ENCODE measurements around the gene MAGEA1. TPM values are rescaled to one million over a fixed set of nuclear protein-coding genes. Genes with fewer than 3 reads are reported as not detected.
"Not testable (repeated sequence)": the region's sequence is repeated elsewhere in the genome, so short reads cannot be mapped to it uniquely, and the experiment has no call there.

The MAGEA1 gene, protein sequence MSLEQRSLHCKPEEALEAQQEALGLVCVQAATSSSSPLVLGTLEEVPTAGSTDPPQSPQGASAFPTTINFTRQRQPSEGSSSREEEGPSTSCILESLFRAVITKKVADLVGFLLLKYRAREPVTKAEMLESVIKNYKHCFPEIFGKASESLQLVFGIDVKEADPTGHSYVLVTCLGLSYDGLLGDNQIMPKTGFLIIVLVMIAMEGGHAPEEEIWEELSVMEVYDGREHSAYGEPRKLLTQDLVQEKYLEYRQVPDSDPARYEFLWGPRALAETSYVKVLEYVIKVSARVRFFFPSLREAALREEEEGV
- not detected for polyA plus RNA-seq

DNA sequence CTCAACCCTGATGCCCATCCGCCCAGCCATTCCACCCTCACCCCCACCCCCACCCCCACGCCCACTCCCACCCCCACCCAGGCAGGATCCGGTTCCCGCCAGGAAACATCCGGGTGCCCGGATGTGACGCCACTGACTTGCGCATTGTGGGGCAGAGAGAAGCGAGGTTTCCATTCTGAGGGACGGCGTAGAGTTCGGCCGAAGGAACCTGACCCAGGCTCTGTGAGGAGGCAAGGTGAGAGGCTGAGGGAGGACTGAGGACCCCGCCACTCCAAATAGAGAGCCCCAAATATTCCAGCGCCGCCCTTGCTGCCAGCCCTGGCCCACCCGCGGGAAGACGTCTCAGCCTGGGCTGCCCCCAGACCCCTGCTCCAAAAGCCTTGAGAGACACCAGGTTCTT, at the start of gene MAGEA1:
MAGEA1 (plus strand) TSS at position 154 of the 400 bp plus-strand sequence. CDS start 3,106 bp downstream, outside the sequence.
- 91 to 94% (median 93%) methylated on average over 7 to 19 of the region's 19 CpGs for WGBS, 3 donors
- no peak within 1 kb of the TSS for H3K27ac ChIP-seq (ENCODE audit: low read depth, low read length)

DNA sequence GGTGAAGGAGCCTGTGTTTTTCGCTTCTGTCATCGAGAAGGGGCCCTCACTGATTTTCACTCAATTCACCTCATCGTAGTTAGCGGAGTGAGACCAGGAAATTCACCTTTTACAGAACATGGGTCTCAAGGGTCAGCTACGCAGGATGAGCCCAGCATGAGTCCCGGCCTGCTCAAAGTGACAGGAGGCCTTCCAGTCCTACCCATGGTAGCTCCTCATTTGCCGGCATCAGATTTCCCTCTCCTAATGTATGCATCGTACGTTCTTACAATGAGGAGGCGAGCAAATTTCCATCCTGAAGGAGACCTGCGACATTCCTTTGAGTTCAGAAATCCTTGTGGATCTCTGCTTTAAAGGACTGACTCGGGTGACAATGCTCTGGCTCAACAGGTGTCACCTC, 46.2 kb upstream of the MAGEA1 start:
- no CpG with 5 or more reads among the region's 12 CpGs for WGBS, 3 donors

GRCh38 chrX:153139074-153139473, 40.0 kb upstream of the MAGEA1 start:
- not testable (repeated sequence) for H3K27ac ChIP-seq (ENCODE audit: low read depth, low read length)
- WGBS, 3 donors = no CpG with 5 or more reads among the region's 4 CpGs

More for the DNA sequence above, 46.2 kb upstream of the MAGEA1 start:
- not testable (repeated sequence) for H3K27ac ChIP-seq (ENCODE audit: low read depth, low read length)

GRCh38 chrX:153146288-153146687, 32.8 kb upstream of the MAGEA1 start:
- 57 to 74% (median 59%) methylated on average over 1 of the region's 7 CpGs for WGBS, 3 donors
- not testable (repeated sequence) for H3K27ac ChIP-seq (ENCODE audit: low read depth, low read length)

- no peak overlapping the region for H3K27ac ChIP-seq (ENCODE audit: low read depth, low read length)
- WGBS, 3 donors = 60 to 76% (median 74%) methylated on average over 3 of the region's 3 CpGs
Measured at GRCh38 chrX:153153516-153153915, 25.6 kb upstream of the MAGEA1 start.

DNA sequence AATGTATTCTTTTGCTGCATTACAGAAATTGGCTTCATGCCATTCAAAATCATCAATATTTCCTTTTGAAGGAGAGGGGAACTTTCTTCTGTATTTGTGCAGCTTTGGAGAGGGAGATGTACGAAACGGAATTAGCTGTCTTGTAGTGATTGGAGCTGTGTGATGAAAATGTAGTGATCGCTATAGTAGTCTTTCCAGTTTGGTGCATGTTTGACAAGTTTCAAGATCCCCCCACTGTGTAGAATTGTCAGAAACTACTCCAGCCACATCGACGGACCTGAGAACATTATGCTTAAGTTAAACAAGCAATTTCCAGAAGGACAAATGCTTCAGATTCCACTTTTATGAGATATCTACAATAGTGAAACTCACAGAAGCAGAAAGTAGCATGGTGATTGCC, 21.6 kb upstream of the MAGEA1 start:
- WGBS, 3 donors = 27 to 74% (median 62%) methylated on average over 5 of the region's 5 CpGs
- H3K27ac ChIP-seq (ENCODE audit: low read depth, low read length) = no peak overlapping the region

GRCh38 chrX:153158319-153158718, 20.8 kb upstream of the MAGEA1 start:
- 88 to 95% (median 91%) methylated on average over 7 of the region's 7 CpGs for WGBS, 3 donors
- H3K27ac ChIP-seq (ENCODE audit: low read depth, low read length) = no peak overlapping the region

DNA sequence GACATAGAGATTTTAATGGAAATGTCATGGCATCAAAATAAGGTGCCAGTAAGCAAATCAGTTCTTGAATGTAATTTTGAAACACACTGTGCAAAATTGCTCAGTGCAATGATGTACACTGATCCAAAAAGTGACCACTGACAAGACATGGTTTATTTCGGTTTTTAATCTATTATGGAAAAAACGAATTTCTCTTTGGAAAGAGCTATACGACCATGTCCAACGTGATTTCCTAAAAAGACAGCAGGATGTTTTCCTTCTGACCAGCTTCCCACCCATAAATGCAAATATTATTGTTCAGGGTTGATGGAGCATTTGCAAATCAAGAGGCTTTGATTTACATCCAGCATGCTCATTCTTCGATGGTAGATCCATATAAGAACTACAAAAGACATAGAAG, 17.1 kb upstream of the MAGEA1 start:
- WGBS, 3 donors = 53 to 63% (median 54%) methylated on average over 5 of the region's 5 CpGs
- H3K27ac ChIP-seq (ENCODE audit: low read depth, low read length) = no peak overlapping the region

GRCh38 chrX:153164733-153165132, 14.4 kb upstream of the MAGEA1 start:
- no peak overlapping the region for H3K27ac ChIP-seq (ENCODE audit: low read depth, low read length)
- WGBS, 3 donors = 70 to 100% (median 88%) methylated on average over 2 to 3 of the region's 3 CpGs

GRCh38 chrX:153168423-153168822, 10.7 kb upstream of the MAGEA1 start:
- not testable (repeated sequence) for H3K27ac ChIP-seq (ENCODE audit: low read depth, low read length)
- 69 to 93% (median 85%) methylated on average over 1 of the region's 4 CpGs for WGBS, 3 donors

DNA sequence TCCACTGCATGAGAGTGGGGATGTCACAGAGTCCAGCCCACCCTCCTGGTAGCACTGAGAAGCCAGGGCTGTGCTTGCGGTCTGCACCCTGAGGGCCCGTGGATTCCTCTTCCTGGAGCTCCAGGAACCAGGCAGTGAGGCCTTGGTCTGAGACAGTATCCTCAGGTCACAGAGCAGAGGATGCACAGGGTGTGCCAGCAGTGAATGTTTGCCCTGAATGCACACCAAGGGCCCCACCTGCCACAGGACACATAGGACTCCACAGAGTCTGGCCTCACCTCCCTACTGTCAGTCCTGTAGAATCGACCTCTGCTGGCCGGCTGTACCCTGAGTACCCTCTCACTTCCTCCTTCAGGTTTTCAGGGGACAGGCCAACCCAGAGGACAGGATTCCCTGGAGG, 2.7 kb downstream of the MAGEA1 start:
- WGBS, 3 donors = 72 to 81% (median 79%) methylated on average over 4 of the region's 4 CpGs

DNA sequence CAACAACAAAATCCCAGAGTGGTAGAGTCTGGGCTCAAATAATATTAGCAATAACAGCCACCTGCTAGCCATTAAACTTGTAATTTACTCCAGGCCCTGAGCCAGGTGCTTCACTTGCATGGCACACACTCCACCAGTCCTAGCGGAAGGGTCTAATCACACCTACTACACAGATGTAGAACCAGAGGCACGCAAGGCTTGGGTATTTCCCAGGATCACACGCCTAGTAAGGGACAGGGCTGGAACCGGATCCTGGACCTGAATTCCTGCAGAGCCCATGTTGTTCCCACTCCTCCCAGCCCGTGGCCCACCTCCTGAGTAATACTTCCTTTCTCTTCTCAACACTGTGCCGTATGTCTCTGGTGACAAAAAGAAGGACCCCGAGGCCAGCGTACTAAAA, 5.7 kb downstream of the MAGEA1 start:
- H3K27ac ChIP-seq (ENCODE audit: low read depth, low read length) = no peak overlapping the region
- WGBS, 3 donors = 76 to 85% (median 80%) methylated on average over 8 of the region's 8 CpGs

More for the DNA sequence above, 2.7 kb downstream of the MAGEA1 start:
- no peak overlapping the region for H3K27ac ChIP-seq (ENCODE audit: low read depth, low read length)

DNA sequence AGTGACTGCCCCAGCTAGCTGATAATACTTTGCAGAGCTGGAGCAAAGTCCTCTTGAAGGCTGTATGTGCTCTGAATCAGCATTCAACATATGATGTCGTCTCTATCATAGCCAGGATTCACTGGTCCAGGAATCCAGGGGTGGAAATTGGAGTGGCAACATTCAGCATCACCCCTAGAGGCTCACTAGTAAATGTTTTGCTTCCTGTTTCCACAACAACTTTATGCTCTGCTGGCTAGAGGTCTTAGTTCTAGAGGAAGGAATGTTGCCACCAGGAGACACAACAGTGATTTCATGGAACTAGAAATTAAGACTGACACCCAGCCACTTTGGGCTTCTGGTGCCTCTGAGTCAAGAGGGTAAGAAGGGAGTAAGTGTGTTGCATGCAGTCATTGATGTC, 11.3 kb downstream of the MAGEA1 start:
- 28 to 48% (median 46%) methylated on average over 1 of the region's 1 CpG for WGBS, 3 donors
- H3K27ac ChIP-seq (ENCODE audit: low read depth, low read length) = no peak overlapping the region

DNA sequence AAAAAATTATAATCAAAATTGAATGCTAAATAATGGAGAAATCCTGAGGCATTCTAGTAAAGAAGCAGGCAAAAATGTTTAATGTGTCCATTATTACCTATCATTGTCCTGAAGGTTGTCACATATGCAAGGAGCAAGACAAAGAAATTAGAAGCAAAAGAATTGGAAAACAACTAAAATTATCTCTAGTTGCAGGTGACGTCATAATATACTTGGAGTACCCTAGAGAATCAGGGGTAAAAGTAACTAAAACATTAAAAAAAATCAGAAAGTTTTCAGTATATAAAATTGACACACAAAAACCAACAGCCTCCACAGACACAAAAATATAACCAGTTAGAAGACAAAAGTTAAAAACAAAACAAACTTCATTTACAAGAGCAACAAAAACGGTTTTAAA, 21.4 kb downstream of the MAGEA1 start:
- H3K27ac ChIP-seq (ENCODE audit: low read depth, low read length) = no peak overlapping the region
- 47 to 76% (median 63%) methylated on average over 2 of the region's 2 CpGs for WGBS, 3 donors

- H3K27ac ChIP-seq (ENCODE audit: low read depth, low read length) = no peak overlapping the region
Measured at GRCh38 chrX:153206425-153207046, 27.5 kb downstream of the MAGEA1 start.

GRCh38 chrX:153209347-153209746, 30.3 kb downstream of the MAGEA1 start:
- H3K27ac ChIP-seq (ENCODE audit: low read depth, low read length) = no peak overlapping the region
- WGBS, 3 donors = 73 to 90% (median 88%) methylated on average over 3 of the region's 3 CpGs

More at GRCh38 chrX:153206425-153207046, 27.5 kb downstream of the MAGEA1 start:
- 69 to 79% (median 73%) methylated on average over 8 of the region's 8 CpGs for WGBS, 3 donors

GRCh38 chrX:153214934-153215333, 35.9 kb downstream of the MAGEA1 start:
- 47 to 60% (median 48%) methylated on average over 2 of the region's 2 CpGs for WGBS, 3 donors
- no peak overlapping the region for H3K27ac ChIP-seq (ENCODE audit: low read depth, low read length)

- WGBS, 3 donors = 67 to 83% (median 68%) methylated on average over 1 of the region's 1 CpG
- H3K27ac ChIP-seq (ENCODE audit: low read depth, low read length) = no peak overlapping the region
Measured at GRCh38 chrX:153216926-153217325, 37.8 kb downstream of the MAGEA1 start.

DNA sequence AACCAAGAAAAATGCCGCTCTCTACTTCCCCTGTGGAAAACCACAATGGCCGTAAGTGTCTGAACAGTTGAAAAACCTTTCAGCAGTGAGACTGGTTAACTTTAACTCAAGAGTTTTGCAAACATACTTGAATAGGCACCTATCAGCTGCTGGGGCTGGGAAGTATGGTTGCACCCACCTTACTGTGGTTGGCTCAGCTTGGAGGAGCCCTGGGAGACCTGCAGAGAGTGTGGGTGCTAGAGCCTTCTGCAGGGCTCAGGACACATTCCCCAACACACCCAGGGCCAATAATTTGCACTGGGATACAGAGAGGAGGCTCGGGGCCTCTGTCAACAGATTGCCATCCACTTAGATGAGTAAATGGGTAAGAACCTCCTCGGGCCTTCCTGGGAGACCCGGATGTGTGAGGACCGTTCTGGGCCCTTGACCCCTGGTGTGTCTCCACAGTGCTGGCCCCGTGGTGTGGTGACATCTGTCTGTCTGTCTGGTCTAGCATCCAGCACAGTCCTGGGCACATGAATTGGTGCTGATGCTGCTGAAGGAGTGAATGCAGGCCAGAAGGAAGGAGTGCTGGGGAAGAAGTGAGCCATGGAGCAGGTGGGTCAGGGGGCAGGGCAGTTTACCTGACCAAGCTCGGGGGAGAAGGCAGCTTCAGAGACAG, 46.5 kb downstream of the MAGEA1 start:
- H3K27ac ChIP-seq (ENCODE audit: low read depth, low read length) = no peak overlapping the region
- 81 to 91% (median 82%) methylated on average over 6 to 8 of the region's 8 CpGs for WGBS, 3 donors
